Measurements from ENCODE around the gene ITGA4.

- TF ChIP-seq CTCF (conservative IDR thresholded peaks at IDR 0.05; ENCODE audit: low read length) (no peak), EZH2phosphoT487 (IDR thresholded peaks at IDR 0.05; ENCODE audit: borderline replicate concordance) (no peak)
These were observed 63.1 kb downstream of the ITGA4 start for GRCh38 chr2:181520253-181520652.
